Keratinocyte (primary cell): Measurements from ENCODE around the gene EID3.

Source experiments
- EZH2 ChIP-seq: IDR thresholded peaks from one replicate; pipeline ENCODE4 v1.6.1; 2012; ENCODE audit warnings: inconsistent platforms, mild to moderate bottlenecking, low read length, moderate library complexity
- TF ChIP-seq, protein P1 (sequence below), 3 experiments: IDR thresholded peaks in 1 of 3; conservative IDR thresholded peaks in 1 of 3; optimal IDR thresholded peaks in 1 of 3; 2 replicates in 2 of 3; 3 replicates in 1 of 3; pipeline versions ENCODE3 to v1.5.1; 2011; ENCODE audit warnings: low read length in 3 of 3, mild to moderate bottlenecking in 3 of 3, moderate library complexity in 2 of 3, control low read depth in 1 of 3, inconsistent platforms in 1 of 3; ENCODE audit not compliant: insufficient read depth in 2 of 3; ENCODE audit errors: extremely low read depth in 1 of 3

DNA sequence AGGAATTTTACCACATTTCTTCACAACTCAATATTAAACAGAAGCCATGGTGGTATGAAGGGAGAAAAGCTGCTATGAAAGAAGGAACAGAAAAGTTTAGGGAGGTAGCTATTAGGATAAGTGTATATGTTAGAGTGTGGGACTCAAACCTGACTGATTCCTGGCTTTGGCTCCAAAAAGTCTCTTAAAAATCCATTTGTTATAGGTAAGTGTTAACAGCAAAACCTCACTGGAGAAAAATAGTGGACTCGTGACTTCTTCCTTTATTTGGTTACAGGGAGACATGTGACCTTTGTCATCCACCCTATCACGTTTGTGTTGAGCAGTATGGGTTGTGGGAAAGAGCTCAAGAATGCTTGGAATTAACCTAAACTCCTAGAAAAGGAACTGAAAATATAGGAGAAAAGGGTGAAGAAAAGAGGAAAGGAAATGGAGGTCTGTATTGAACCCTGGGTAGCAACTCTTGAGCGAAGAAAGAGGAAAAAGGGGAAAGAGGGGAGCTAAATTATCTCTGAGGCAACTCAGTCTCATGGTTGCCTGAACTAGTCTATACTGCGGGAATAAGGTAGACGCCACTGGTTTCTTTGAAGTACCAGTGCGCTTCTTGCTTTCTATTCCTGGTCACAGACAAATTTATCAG lies 3.6 kb upstream of the EID3 start:
- TF ChIP-seq, protein P1, sequence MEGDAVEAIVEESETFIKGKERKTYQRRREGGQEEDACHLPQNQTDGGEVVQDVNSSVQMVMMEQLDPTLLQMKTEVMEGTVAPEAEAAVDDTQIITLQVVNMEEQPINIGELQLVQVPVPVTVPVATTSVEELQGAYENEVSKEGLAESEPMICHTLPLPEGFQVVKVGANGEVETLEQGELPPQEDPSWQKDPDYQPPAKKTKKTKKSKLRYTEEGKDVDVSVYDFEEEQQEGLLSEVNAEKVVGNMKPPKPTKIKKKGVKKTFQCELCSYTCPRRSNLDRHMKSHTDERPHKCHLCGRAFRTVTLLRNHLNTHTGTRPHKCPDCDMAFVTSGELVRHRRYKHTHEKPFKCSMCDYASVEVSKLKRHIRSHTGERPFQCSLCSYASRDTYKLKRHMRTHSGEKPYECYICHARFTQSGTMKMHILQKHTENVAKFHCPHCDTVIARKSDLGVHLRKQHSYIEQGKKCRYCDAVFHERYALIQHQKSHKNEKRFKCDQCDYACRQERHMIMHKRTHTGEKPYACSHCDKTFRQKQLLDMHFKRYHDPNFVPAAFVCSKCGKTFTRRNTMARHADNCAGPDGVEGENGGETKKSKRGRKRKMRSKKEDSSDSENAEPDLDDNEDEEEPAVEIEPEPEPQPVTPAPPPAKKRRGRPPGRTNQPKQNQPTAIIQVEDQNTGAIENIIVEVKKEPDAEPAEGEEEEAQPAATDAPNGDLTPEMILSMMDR (optimal IDR thresholded peaks at IDR 0.05 in 1 of 3, IDR thresholded peaks at IDR 0.05 in 1 of 3, conservative IDR thresholded peaks at IDR 0.05 in 1 of 3; ENCODE audit: extremely low read depth in 1 of 3, insufficient read depth in 2 of 3, low read length in 3 of 3): no peak
- TF ChIP-seq EZH2: no peak
